IMR-90 (cell line): ENCODE measurements around the gene SERPING1. TPM values are rescaled to one million over a fixed set of nuclear protein-coding genes. Genes with fewer than 3 reads are reported as not detected.

Experiments used
- ATAC-seq: fragments of 200-7000 bp; cut with Tn5 transposase; 2 replicates; pipeline ENCODE4 v1.9.1; 2020; ENCODE audit warnings: low read depth, mild to moderate bottlenecking, moderate library complexity
- BruUV-seq: library from RNA; stranded (reverse); fragments of 400-500 nt; replicated peaks from 2 replicates; lab custom pipeline; 2021; lab: Mats Ljungman, UMichigan
- CTCF ChIA-PET: fragments of 300-600 bp; formaldehyde crosslinking; extraction: SDS; loops from one replicate; lab custom pipeline; 2021; ENCODE audit warnings: antibody characterized with exemption; lab: Yijun Ruan, JAX
- POLR2A ChIA-PET: fragments of 300-600 bp; sonication (Branson Sonifier 250); formaldehyde crosslinking; loops from one replicate; lab custom pipeline; 2022; ENCODE audit warnings: antibody characterized with exemption; ENCODE audit not compliant: unreplicated experiment; lab: Charles Lee
- DNase-seq: peaks from one replicate; pipeline ENCODE4 v3.0.0; 2013
- H2AFZ ChIP-seq: replicated peaks from 2 replicates; pipeline ENCODE3; 2013; ENCODE audit warnings: low read length, mild to moderate bottlenecking; ENCODE audit not compliant: poor library complexity
- H2AK5ac ChIP-seq: 2 replicates; pipeline ENCODE4 v1.6.1; 2013; ENCODE audit warnings: low read depth, low read length, inconsistent platforms
- H2AK9ac ChIP-seq: replicated peaks from 2 replicates; pipeline ENCODE3; 2013; ENCODE audit warnings: mild to moderate bottlenecking, low read depth, low read length, moderate library complexity; ENCODE audit not compliant: poor library complexity
- H2BK120ac ChIP-seq: 2 replicates; pipeline ENCODE4 v1.6.1; 2013; ENCODE audit warnings: low read depth, low read length, inconsistent platforms
- H2BK15ac ChIP-seq: 3 replicates; pipeline ENCODE4 v1.6.1; 2013; ENCODE audit warnings: low read depth, low read length, inconsistent platforms
- H2BK20ac ChIP-seq: 2 replicates; pipeline ENCODE4 v1.6.1; 2013; ENCODE audit warnings: low read depth, mild to moderate bottlenecking, inconsistent platforms, low read length, moderate library complexity
- H2BK5ac ChIP-seq: 2 replicates; pipeline ENCODE4 v1.6.1; 2013; ENCODE audit warnings: mild to moderate bottlenecking, low read depth, low read length, inconsistent platforms; ENCODE audit not compliant: poor library complexity, severe bottlenecking
- H3K14ac ChIP-seq: replicated peaks from 2 replicates; pipeline ENCODE4 v1.6.1; 2013; ENCODE audit warnings: low read depth, low read length, inconsistent platforms
- H3K18ac ChIP-seq: 2 replicates; pipeline ENCODE4 v1.6.1; 2013; ENCODE audit warnings: low read depth, low read length, control low read depth
- H3K23ac ChIP-seq: 2 replicates; pipeline ENCODE4 v1.6.1; 2013; ENCODE audit warnings: low read depth, low read length, inconsistent platforms
- H3K27ac ChIP-seq: 2 replicates; pipeline ENCODE4 v1.5.1; 2013; ENCODE audit warnings: mild to moderate bottlenecking, control low read depth, low read length; ENCODE audit not compliant: insufficient read depth
- H3K27me3 ChIP-seq: 2 replicates; pipeline ENCODE4 v1.6.1; 2013; ENCODE audit warnings: low read length; ENCODE audit not compliant: control insufficient read depth, insufficient read depth
- H3K36me3 ChIP-seq: 2 replicates; pipeline ENCODE4 v1.6.1; 2013; ENCODE audit warnings: low read length, mixed read lengths; ENCODE audit not compliant: control insufficient read depth, insufficient read depth
- H3K4ac ChIP-seq: 2 replicates; pipeline ENCODE4 v1.6.1; 2013; ENCODE audit warnings: low read depth, low read length, inconsistent platforms
- H3K4me1 ChIP-seq: 2 replicates; pipeline ENCODE4 v1.6.1; 2013; ENCODE audit warnings: low read length, mixed read lengths; ENCODE audit not compliant: control insufficient read depth, insufficient read depth
- H3K4me2 ChIP-seq: 2 replicates; pipeline ENCODE4 v1.6.1; 2013; ENCODE audit warnings: low read depth, mild to moderate bottlenecking, control low read depth, low read length, moderate library complexity
- H3K4me3 ChIP-seq: 2 replicates; pipeline ENCODE4 v1.5.1; 2013; ENCODE audit warnings: low read depth, mild to moderate bottlenecking, control low read depth, low read length, moderate library complexity; ENCODE audit not compliant: insufficient read depth
- H3K56ac ChIP-seq: 2 replicates; pipeline ENCODE4 v1.6.1; 2013; ENCODE audit warnings: low read length, inconsistent platforms; ENCODE audit not compliant: insufficient read depth; ENCODE audit errors: extremely low read depth
- H3K79me1 ChIP-seq, 2 experiments: 2 replicates each; pipeline ENCODE4 v1.6.1; 2013; ENCODE audit warnings: low read length in 2 of 2, inconsistent platforms in 1 of 2, low read depth in 1 of 2
- H3K9ac ChIP-seq: 2 replicates; pipeline ENCODE4 v1.6.1; 2013; ENCODE audit warnings: low read depth, low read length, control low read depth
- H3K9me1 ChIP-seq: 2 replicates; pipeline ENCODE4 v1.6.1; 2013; ENCODE audit warnings: low read length, inconsistent platforms; ENCODE audit not compliant: insufficient read depth
- H3K9me3 ChIP-seq: 2 replicates; pipeline ENCODE4 v1.6.1; 2013; ENCODE audit warnings: low read length; ENCODE audit not compliant: control insufficient read depth, insufficient read depth
- H4K20me1 ChIP-seq: 2 replicates; pipeline ENCODE4 v1.6.1; 2013; ENCODE audit warnings: low read length, inconsistent platforms; ENCODE audit not compliant: insufficient read depth
- H4K5ac ChIP-seq: 2 replicates; pipeline ENCODE4 v1.6.1; 2013; ENCODE audit warnings: mild to moderate bottlenecking, low read depth, low read length, control low read depth
- H4K8ac ChIP-seq, 2 experiments: 2 replicates each; pipeline ENCODE4 v1.6.1; 2013; ENCODE audit warnings: low read depth in 2 of 2, low read length in 2 of 2, control low read depth in 1 of 2, inconsistent platforms in 1 of 2
- H4K91ac ChIP-seq: 2 replicates; pipeline ENCODE4 v1.6.1; 2013; ENCODE audit warnings: low read depth, low read length, inconsistent platforms; ENCODE audit not compliant: insufficient read depth
- FOS ChIP-seq: fragments of 150-350 bp; IDR thresholded peaks from 2 replicates; pipeline ENCODE4 v1.6.1; 2016; ENCODE audit warnings: low read depth, low read length
- MAFK ChIP-seq: IDR thresholded peaks from 2 replicates; pipeline ENCODE4 v1.6.1; 2012; ENCODE audit warnings: low read depth, low read length, improper control_type of control experiment
- POLR2A ChIP-seq: IDR thresholded peaks from 2 replicates; pipeline ENCODE4 v1.6.1; 2012; ENCODE audit warnings: mild to moderate bottlenecking, low read depth, low read length
- RAD21 ChIP-seq: IDR thresholded peaks from 2 replicates; pipeline ENCODE4 v1.6.1; 2012; ENCODE audit warnings: low read length, improper control_type of control experiment
- RFX5 ChIP-seq: IDR thresholded peaks from 2 replicates; pipeline ENCODE4 v1.8.0; 2012; ENCODE audit warnings: low read depth, mild to moderate bottlenecking, low read length, moderate library complexity
- WGBS, 2 experiments: methylation state at CpG; one replicate each; pipeline versions ENCODE4 v1.1.5 to v1.1.7; 2013; ENCODE audit warnings: missing lambda C conversion rate in 2 of 2; ENCODE audit not compliant: insufficient read length in 1 of 2; ENCODE audit errors: extremely low coverage in 2 of 2; 5-methylcytosine and 5-hydroxymethylcytosine counted together
- dilution Hi-C: fragments of 300-500 bp; cut with HindIII; formaldehyde crosslinking; loops from one replicate; pipeline ENCODE4 v1.14.3; 2018; ENCODE audit warnings: low sequenced_read_pairs; ENCODE audit not compliant: unreplicated experiment
- in situ Hi-C: fragments of 300-500 bp; cut with MboI; formaldehyde crosslinking; loops from 3 replicates; pipeline ENCODE4 v1.14.3; 2019; ENCODE audit warnings: low sequenced_read_pairs, inconsistent platforms, mixed read lengths
- intact Hi-C: fragments of 100-400 bp; cut with micrococcal nuclease; formaldehyde crosslinking; loops from 2 replicates; pipeline ENCODE4 v1.10.0; 2022
- polyA plus RNA-seq, 3 experiments: library from polyadenylated mRNA; depleted of rRNA; stranded (reverse); fragments of >200 nt; gene quantifications; 2 replicates each; pipeline ENCODE4 v1.2.3, GENCODE V29; 2012; ENCODE audit warnings: low replicate concordance in 1 of 3
- total RNA-seq: library from RNA; depleted of rRNA; stranded (reverse); fragments of >200 nt; gene quantifications from 2 replicates; pipeline ENCODE4 v1.2.3, GENCODE V29; 2012

Gene SERPING1
- total and polyA plus RNA-seq, 2 of the 4 experiments (the other 2 are of a cell fraction): 2.0 to 30.7 TPM

GRCh38 chr11:57659669-57660068 is 62.2 kb downstream of the SERPING1 start:
- Histone ChIP-seq H3K4me2 (no peak overlapping the region), H2BK15ac (no peak overlapping the region), H3K79me1 (peaks cover 11 to 21% of the 10 kb centered on the region in 2 experiments), H4K8ac (no peak overlapping the region), H3K9me1 (no peaks in the 10 kb centered on the region), H3K36me3 (peaks cover 17% of the 10 kb centered on the region), H3K9ac (no peak overlapping the region), H3K4me1 (no peaks in the 10 kb centered on the region), H2AK5ac (no peak overlapping the region), H4K20me1 (no peaks in the 10 kb centered on the region; the same call in 1 of the 2 replicates), H2BK5ac (no peak overlapping the region), H3K4me3 (no peak overlapping the region), H2AK9ac (no peak overlapping the region), H3K18ac (no peak overlapping the region), H3K56ac (no peak overlapping the region), H2BK20ac (no peak overlapping the region), H3K4ac (no peak overlapping the region), H2AFZ (no peak overlapping the region), H2BK120ac (no peak overlapping the region), H3K9me3 (no peaks in the 10 kb centered on the region), H3K23ac (no peak overlapping the region), H3K27me3 (no peaks in the 10 kb centered on the region), H4K91ac (no peak overlapping the region), H3K27ac (no peak overlapping the region), H3K14ac (no peak overlapping the region), H4K5ac (no peak overlapping the region)
- no peak for ATAC-seq
- TF ChIP-seq MAFK (no peak), RAD21 (no peak), RFX5 (no peak), POLR2A (no peak), FOS (no peak)
- no CpG with 5 or more reads among the region's 14 CpGs for WGBS, 2 experiments
- BruUV-seq: TSS peak; percentile 18
- in situ Hi-C loops: no loop called here
- dilution Hi-C loops: no loop called here
- ChIA-PET CTCF (no interaction called here), POLR2A (no interaction called here)
- DNase-seq: no peak
- intact Hi-C loops: no loop called here
